ENCODE results near the gene GRIK2. TPM values are rescaled to one million over a fixed set of nuclear protein-coding genes. Genes with fewer than 3 reads are reported as not detected.

GRIK2 gene
- total RNA-seq, 1 donor from 2014 or later = 2.8 TPM

- no peak overlapping the region for H3K27ac Mint-ChIP-seq (ENCODE audit: unreplicated experiment)
Measured at GRCh38 chr6:101402622-101403031, 9.1 kb downstream of the GRIK2 start.

DNA sequence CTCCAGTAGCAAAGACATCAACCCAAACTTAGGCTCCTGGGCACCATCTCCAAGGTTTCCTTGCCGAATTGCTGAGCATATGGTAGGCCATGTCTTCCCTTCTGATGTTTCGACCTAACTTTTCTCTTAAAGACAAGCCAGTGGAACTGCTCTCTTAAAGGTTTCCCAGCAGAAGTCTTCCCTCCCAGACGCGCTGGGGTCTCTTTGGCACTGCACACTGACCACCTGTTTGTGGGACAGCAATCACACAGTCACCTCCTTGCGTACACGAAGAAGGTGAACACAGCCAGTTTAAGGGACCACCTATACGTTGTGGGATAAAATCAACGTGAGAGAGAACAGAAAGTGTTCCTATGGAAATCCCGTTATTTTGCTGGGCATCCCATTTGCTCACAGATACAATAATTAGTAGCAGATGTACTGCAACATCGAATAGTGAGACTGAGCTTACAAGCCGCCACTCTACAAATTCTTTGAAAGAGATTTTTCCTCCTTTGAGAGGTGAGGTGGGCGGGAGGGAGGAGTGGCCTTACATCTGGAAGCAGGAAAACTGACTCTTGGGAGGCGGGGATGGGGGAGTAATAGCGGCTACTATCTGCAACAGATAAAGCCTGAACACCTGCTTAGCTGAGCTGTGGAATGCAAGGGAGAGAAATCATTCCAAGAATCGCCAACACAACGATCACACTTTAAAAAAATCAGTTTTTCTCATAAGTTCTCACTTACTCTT lies 9.9 kb downstream of the GRIK2 start:
- H3K4me1 Mint-ChIP-seq (ENCODE audit: unreplicated experiment) = peaks cover 31% of the 10 kb centered on the region
- TF ChIP-seq, protein P1, sequence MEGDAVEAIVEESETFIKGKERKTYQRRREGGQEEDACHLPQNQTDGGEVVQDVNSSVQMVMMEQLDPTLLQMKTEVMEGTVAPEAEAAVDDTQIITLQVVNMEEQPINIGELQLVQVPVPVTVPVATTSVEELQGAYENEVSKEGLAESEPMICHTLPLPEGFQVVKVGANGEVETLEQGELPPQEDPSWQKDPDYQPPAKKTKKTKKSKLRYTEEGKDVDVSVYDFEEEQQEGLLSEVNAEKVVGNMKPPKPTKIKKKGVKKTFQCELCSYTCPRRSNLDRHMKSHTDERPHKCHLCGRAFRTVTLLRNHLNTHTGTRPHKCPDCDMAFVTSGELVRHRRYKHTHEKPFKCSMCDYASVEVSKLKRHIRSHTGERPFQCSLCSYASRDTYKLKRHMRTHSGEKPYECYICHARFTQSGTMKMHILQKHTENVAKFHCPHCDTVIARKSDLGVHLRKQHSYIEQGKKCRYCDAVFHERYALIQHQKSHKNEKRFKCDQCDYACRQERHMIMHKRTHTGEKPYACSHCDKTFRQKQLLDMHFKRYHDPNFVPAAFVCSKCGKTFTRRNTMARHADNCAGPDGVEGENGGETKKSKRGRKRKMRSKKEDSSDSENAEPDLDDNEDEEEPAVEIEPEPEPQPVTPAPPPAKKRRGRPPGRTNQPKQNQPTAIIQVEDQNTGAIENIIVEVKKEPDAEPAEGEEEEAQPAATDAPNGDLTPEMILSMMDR (IDR thresholded peaks at IDR 0.05; ENCODE audit: unreplicated experiment) = no peak
- peaks cover 16% of the 10 kb centered on the region for H3K27me3 Mint-ChIP-seq (ENCODE audit: unreplicated experiment)

More at GRCh38 chr6:101402622-101403031, 9.1 kb downstream of the GRIK2 start:
- DNase-seq (ENCODE audit: low spot score) = peak; percentile 40
- Mint-ChIP-seq H3K4me1 (ENCODE audit: unreplicated experiment) (peaks cover 31% of the 10 kb centered on the region), H3K36me3 (ENCODE audit: low read depth, unreplicated experiment) (no peaks in the 10 kb centered on the region), H3K9me3 (ENCODE audit: unreplicated experiment) (no peaks in the 10 kb centered on the region), H3K4me3 (ENCODE audit: unreplicated experiment) (peak overlapping the region; percentile 88), H3K27me3 (ENCODE audit: unreplicated experiment) (peaks cover 16% of the 10 kb centered on the region)
- TF ChIP-seq, protein P1 (IDR thresholded peaks at IDR 0.05; ENCODE audit: unreplicated experiment) = no peak

GRCh38 chr6:101404775-101405174 lies 11.3 kb downstream of the GRIK2 start:
- no peaks in the 10 kb centered on the region for H3K9me3 Mint-ChIP-seq (ENCODE audit: unreplicated experiment)
- no peak for DNase-seq (ENCODE audit: low spot score)
- H3K36me3 Mint-ChIP-seq (ENCODE audit: low read depth, unreplicated experiment) = no peaks in the 10 kb centered on the region
- peaks cover 25% of the 10 kb centered on the region for H3K4me1 Mint-ChIP-seq (ENCODE audit: unreplicated experiment)
- H3K27me3 Mint-ChIP-seq (ENCODE audit: unreplicated experiment) = peaks cover 14% of the 10 kb centered on the region
- no peak overlapping the region for H3K4me3 Mint-ChIP-seq (ENCODE audit: unreplicated experiment)
- H3K27ac Mint-ChIP-seq (ENCODE audit: unreplicated experiment) = no peak overlapping the region
- TF ChIP-seq, protein P1 (IDR thresholded peaks at IDR 0.05; ENCODE audit: unreplicated experiment) = no peak

More for the DNA sequence above, 9.9 kb downstream of the GRIK2 start:
- DNase-seq (ENCODE audit: low spot score) = peak; percentile 7
- no peaks in the 10 kb centered on the region for H3K36me3 Mint-ChIP-seq (ENCODE audit: low read depth, unreplicated experiment)
- H3K4me3 Mint-ChIP-seq (ENCODE audit: unreplicated experiment) = peak overlapping the region; percentile 82
- no peaks in the 10 kb centered on the region for H3K9me3 Mint-ChIP-seq (ENCODE audit: unreplicated experiment)
- H3K27ac Mint-ChIP-seq (ENCODE audit: unreplicated experiment) = no peak overlapping the region

DNA sequence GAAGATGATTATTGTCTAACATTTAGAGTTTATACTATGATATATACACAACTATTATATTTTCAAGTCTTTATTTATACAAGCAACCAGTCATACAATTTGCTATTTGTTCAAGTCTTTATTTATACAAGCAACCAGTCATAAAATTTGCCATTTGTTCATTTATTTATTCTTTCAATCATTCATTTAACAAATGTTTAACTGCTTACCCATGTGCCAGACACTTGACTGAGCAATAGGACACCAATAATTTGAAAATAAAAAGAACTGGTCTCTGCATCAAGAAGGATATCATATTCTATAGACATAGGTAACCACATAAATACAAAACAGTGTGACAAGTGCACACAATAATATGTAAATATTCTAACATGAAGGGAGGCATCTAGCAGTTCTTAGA lies 20.3 kb downstream of the GRIK2 start:
- TF ChIP-seq, protein P1 (IDR thresholded peaks at IDR 0.05; ENCODE audit: unreplicated experiment) = no peak
- Mint-ChIP-seq H3K27me3 (ENCODE audit: unreplicated experiment) (no peaks in the 10 kb centered on the region), H3K9me3 (ENCODE audit: unreplicated experiment) (no peaks in the 10 kb centered on the region), H3K27ac (ENCODE audit: unreplicated experiment) (no peak overlapping the region), H3K4me3 (ENCODE audit: unreplicated experiment) (no peak overlapping the region), H3K4me1 (ENCODE audit: unreplicated experiment) (no peaks in the 10 kb centered on the region), H3K36me3 (ENCODE audit: low read depth, unreplicated experiment) (no peaks in the 10 kb centered on the region)
- DNase-seq (ENCODE audit: low spot score) = no peak

- DNase-seq (ENCODE audit: low spot score) = no peak
- H3K27ac Mint-ChIP-seq (ENCODE audit: unreplicated experiment) = no peak overlapping the region
- H3K27me3 Mint-ChIP-seq (ENCODE audit: unreplicated experiment) = no peaks in the 10 kb centered on the region
- H3K36me3 Mint-ChIP-seq (ENCODE audit: low read depth, unreplicated experiment) = no peaks in the 10 kb centered on the region
- H3K4me1 Mint-ChIP-seq (ENCODE audit: unreplicated experiment) = no peaks in the 10 kb centered on the region
- TF ChIP-seq, protein P1 (IDR thresholded peaks at IDR 0.05; ENCODE audit: unreplicated experiment) = no peak
- H3K9me3 Mint-ChIP-seq (ENCODE audit: unreplicated experiment) = no peaks in the 10 kb centered on the region
- no peak overlapping the region for H3K4me3 Mint-ChIP-seq (ENCODE audit: unreplicated experiment)
Measured at GRCh38 chr6:101417900-101418299, 24.4 kb downstream of the GRIK2 start.

Data from endothelial cell (in vitro differentiated cells).